GM18867 (cell line): ENCODE measurements around the gene MPRIP.
"Not testable (repeated sequence)": the region's sequence is repeated elsewhere in the genome, so short reads cannot be mapped to it uniquely, and the experiment has no call there.

Experiments
- ATAC-seq: cut with Tn5 transposase; IDR thresholded peaks from one replicate; pipeline ENCODE4 v1.9.1; 2021; ENCODE audit warnings: mild to moderate bottlenecking, moderate library complexity; ENCODE audit not compliant: unreplicated experiment

The MPRIP gene

DNA sequence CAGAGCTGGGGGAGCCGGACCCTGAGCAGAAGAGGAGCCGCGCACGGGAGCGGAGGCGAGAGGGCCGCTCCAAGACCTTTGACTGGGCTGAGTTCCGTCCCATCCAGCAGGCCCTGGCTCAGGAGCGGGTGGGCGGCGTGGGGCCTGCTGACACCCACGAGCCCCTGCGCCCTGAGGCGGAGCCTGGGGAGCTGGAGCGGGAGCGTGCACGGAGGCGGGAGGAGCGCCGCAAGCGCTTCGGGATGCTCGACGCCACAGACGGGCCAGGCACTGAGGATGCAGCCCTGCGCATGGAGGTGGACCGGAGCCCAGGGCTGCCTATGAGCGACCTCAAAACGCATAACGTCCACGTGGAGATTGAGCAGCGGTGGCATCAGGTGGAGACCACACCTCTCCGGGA is 116.2 kb downstream of the MPRIP start:
- ATAC-seq: not testable (repeated sequence)

DNA sequence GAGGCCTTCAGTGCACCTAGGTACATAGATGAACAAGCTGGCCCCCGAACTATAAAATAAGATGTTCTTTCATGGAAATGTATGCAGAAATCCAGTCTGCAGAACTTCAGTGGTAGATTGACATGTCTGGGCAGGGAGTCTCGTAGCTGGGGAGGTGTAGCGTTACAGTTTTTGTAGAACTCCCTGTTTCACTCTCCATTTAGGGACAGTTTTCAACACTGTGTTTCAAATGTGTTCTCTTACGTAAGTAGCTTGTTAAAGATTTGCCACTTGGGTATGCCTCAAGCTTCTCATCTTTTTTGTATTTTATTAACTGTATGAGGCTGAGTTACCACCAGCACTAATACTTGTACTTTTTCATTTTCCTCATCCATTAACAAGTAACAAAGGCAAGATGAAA is 117.3 kb downstream of the MPRIP start:
- no peak for ATAC-seq

DNA sequence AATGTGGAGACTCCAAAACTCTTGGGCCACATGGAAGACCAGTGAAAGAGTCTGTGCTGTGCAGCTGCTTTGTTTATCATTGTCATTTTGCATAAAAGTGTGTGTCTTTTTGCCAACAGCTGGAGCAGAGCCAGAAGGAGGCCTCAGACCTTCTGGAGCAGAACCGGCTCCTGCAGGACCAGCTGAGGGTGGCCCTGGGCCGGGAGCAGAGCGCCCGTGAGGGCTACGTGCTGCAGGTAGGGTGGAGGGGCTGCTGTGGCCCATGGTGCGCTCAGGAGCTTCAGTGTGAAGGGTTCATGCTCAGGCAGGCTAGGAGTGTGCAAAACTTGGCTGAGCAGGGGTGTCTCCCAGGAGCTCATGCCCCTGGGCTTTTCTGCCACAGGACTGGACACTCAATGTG is 118.9 kb downstream of the MPRIP start:
- ATAC-seq: no peak

DNA sequence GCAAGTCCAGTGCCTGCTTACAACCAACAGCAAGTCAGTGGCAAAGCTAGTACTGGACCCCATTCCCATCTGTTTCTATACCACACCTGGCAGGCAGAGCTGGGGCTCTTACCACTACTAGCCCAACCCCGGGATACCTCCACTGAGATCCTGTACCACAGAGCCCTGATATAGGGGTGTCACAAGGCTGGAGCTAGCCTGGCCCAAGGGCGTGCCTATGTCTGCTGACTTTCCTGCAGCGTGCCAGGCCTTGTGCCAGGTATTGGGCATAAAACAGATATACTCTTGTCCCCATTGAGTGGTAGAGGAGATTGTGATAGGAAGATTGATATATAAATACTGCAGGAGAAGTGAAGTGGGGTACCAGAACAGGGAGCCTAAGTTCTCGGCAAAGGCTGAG is 119.5 kb downstream of the MPRIP start:
- ATAC-seq: no peak

DNA sequence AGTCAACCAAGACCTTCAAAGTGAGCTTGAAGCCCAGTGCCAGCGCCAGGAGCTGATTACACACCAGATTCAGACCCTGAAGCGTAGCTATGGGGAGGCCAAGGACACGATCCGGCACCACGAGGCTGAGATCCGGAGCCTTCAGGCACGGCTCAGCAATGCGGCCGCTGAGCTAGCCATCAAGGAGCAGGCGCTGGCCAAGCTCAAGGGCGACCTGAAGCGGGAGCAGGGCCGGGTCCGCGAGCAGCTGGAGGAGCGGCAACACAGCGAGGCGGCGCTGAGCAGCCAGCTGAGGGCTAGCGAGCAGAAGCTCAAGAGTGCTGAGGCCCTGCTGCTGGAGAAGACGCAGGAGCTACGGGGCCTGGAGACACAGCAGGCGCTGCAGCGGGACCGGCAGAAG is 121.9 kb downstream of the MPRIP start:
- no peak for ATAC-seq

DNA sequence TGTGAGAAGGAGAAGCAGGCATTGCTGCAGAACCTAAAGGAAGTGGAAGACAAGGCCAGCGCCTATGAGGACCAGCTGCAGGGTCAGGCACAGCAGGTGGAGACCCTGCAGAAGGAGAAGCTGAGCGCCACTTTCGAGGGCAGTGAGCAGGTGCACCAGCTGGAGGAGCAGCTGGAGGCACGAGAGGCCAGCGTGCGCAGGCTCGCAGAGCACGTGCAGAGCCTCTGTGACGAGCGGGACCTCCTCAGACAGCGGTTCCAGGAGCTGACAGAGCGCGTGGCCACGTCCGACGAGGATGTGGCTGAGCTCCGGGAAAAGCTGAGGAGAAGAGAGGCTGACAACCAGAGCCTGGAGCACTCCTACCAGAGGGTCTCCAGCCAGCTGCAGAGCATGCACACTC is 122.4 kb downstream of the MPRIP start:
- ATAC-seq: no peak

DNA sequence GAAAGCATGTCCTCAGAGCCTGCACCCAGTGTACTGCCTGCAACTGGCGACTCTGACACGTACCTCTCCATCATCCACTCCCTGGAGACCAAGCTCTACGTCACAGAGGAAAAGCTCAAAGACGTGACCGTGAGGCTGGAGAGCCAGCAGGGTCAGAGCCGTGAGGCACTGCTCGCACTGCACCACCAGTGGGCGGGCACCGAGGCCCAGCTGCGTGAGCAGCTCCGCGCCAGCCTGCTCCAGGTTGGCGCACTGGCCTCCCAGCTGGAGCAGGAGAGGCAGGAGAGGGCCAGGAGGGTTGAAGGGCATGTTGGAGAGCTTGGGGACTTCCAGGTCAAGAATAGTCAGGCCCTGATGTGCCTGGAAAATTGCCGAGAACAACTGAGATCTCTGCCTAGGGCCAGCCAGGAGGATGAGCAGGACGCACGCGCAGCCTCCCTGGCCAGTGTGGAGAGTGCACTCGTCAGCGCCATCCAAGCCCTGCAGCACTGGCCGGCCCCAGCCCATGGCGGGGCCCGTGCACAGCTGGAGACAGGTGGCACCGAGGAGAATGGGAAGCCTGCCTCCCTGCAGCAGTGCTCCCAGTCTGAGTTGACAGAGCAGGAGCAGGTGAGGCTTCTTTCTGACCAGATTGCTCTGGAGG is 123.5 kb downstream of the MPRIP start:
- ATAC-seq: no peak

DNA sequence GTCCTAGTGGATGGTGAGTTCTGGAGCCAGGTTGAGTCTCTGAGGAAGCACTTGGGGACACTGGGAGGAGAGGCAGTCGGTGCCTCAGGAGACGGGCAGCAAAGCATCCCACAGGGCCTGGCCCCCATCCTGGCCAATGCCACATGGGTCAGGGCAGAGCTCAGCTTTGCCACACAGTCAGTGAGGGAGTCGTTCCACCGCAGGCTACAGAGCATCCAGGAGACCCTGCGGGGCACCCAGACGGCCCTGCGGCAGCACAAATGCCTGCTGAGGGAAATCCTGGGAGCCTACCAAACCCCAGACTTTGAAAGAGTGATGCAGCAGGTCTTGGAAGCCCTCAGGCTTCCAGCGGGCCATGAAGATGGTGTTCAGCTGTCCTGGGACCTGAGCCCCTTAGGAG is 124.2 kb downstream of the MPRIP start:
- no peak for ATAC-seq

DNA sequence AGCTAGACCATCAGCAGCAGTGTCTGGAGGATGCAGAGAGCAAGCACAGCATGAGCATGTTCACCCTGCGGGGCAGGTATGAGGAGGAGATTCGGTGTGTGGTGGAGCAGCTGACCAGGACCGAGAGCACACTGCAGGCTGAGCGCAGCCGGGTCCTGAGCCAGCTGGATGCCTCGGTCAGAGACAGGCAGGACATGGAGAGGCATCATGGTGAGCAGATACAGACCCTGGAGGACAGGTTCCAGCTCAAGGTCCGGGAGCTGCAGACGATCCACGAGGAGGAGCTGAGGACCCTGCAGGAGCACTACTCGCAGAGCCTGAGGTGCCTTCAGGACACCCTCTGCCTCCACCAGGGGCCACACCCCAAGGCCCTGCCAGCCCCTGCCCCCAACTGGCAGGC is 125.1 kb downstream of the MPRIP start:
- ATAC-seq: no peak

DNA sequence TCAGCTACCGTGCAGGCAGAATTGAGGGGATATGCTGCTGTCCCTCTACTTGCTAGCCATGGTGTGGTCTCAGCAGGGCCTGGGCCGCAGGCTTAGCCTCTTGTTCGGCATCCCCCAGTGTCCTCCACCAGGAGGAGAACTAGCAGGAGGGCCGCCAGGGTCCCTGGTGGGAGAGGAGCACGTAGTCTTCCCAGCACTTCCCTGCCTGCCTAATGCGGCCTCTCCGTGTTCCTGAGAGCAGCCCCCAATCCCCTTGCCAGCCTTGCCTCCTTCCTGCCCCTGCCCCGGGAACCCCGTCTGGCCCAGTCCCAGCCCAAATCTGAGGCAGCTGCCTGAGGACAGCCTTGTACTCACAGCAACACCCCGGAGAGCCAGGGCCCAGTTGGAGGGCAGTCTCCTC is 125.7 kb downstream of the MPRIP start:
- no peak for ATAC-seq

DNA sequence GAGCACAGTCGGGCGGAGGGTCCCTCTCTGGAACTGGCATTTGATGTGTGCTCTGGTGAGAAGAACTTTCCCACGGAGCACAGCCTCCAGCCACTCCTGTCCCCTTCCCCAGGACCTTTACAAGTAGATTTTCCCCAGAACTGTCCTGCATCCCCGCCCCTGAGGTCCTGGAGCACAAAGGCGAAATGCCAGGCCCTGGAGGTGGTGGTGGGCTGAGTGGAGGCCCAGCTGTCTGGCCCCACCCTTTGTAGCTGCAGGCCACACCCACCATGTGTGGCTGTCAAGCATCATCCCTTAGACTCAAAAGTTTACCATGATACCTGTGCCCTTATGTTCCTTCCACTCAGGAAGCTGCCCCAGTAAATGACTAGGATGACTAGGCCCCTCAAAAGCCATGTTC is 126.1 kb downstream of the MPRIP start:
- no peak for ATAC-seq

DNA sequence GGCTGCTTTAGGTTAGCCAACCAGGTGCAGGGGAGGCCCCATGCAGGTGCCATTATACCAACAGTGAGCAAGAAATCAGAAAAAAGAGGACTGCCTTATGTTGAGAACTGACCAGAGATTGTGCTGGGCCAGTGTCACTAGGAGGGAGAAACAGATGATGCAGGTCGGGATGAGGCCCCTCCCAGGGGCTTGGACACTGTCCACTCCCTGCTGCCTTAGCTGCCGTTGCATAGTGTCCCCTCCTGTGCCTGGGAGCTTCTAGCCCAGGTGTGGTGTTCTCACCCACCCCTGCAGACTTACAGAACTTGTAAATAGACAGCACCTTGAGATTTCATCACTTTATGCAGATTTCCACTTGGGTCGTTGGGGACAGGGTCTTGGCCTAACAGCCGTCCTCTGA is 127.1 kb downstream of the MPRIP start:
- ATAC-seq: no peak

DNA sequence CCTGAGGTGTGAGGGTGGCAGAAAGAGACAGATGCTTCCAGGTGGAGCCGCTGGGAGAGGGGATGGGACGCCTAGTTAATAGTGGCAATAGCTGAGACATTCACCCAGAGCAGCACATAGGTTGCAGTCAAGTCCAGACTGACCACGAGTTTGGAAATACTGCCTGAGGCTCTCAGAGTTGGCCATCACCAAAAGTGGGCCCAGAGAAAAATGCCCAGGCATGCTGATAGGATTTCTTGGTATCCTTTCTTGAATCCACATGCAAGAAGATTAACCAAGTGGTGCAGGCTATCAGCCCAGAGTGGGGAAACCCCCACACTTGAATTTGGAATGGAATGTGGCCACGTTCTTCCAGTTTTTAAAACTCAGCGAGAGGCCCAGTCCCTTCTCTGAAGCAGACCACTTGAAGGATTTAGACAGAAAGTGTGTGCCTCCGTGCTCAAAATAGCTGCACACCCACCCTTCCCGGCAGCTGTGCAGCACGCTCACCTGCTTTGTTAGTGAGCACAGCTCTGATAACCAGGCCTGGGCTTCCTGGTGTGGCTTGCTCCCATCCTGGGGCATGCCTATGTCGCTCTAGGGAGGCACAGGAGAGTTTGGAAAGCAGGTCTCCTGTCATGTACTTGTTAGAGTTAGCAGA is 128.2 kb downstream of the MPRIP start:
- no peak for ATAC-seq

DNA sequence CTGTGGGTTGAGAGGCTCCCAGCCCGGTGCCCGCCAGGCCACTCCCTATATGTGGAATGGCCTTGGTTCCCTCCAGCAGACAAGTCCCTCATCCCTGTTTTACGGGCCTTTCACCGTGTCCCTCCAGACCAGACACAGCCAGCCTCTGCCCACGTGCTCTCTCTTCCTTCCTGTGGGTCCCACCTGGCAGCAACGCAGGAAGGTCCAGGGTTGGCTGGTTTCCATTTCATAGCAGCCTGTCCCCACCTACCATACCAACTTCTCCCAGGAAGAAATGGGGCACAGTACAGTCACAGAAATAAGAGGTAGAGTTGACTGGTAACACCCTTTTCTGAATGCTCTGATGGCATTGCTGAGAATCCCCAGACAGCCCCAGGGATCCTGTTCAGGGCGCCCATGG is 128.9 kb downstream of the MPRIP start:
- ATAC-seq: no peak

DNA sequence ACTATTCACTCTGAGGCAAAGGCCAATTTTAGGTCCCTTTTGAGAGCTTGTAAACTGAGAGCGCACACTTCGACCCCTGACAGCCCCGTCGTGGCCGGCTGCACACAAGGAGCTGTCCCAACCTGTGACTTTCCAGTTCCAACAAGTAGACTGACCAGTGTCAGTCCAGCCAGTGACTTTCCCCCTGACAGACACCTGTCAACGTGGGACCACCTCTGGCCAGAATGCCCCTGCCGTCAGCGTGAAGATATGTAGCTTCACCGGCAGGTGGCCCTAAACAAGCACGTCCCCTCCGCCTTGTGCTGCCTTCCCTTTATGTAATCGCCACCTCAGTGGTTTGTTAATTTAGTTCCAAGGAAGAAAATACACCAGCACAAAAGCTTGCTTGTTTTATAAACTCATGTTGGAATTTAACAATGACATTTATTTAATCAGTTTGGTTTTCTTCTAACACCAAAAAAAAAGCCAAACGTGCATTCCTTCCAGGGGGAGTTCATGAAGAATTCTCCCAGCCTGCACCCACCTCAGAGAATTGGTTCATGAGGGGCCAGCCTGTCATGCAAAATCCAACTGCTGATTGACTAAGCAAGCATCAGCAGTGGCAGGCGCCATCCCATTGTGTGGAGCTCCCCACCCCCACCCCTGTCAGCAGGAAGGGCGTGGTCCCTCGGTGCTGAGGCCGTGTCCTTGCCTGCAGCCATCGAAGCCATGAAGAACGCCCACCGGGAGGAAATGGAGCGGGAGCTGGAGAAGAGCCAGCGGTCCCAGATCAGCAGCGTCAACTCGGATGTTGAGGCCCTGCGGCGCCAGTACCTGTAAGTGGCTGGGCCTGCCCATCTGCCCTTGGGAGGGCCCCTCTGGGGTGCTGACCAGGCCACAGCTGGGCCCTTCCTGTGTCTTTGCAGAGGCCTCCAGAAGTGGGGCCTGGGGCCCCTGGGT is 130.0 kb downstream of the MPRIP start:
- no peak for ATAC-seq

DNA sequence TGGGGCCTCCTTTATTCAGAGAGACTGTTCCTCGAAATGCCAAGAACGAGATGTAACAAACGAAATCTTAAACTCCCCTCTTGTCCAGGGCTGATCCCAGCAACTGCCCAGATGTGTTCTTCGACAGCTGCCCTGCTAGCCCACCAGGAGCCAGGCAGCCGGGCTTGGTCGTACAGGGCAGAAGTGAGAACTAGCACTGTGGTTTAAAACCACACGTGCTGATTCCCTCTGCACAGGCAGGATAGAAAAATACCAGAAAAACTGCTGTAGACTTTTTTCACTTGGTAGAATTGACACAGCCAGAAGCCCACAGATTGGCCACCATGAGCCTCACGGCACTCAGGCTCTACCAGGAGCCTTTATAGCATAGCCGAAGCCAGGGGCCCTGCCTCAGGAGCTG is 130.7 kb downstream of the MPRIP start:
- ATAC-seq: no peak

DNA sequence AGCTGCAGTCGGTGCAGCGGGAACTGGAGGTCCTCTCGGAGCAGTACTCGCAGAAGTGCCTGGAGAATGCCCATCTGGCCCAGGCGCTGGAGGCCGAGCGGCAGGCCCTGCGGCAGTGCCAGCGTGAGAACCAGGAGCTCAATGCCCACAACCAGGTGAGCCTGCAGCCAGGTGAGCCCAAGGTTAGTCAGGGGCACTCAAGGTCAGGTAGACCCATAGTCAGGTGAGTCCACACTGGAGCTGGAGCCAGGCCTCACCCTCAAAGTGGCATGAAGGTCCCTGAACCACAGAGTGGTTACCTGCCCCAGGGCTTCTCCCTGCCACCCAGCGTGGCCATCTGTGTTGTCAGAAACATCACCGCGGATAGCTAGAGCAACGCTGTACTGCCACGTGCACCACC is 131.7 kb downstream of the MPRIP start:
- no peak for ATAC-seq

DNA sequence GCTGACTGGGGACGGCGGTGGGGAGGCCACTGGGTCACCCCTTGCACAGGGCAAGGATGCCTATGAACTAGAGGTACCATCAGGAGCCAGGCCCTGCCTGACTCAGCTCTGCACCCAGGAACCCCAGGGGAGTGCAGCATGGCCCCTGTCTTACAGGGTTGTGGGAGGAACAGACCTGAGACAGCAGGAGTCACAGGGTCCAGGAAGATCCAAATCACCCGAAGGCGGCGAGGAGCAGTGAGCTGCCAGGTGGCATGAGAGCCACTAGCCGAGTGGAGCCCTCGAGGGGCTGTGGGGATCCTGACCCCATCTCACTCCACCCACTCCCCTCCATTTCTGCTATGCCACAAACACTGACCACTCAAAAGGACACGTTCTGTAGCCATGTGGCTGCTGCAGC is 133.1 kb downstream of the MPRIP start:
- no peak for ATAC-seq

DNA sequence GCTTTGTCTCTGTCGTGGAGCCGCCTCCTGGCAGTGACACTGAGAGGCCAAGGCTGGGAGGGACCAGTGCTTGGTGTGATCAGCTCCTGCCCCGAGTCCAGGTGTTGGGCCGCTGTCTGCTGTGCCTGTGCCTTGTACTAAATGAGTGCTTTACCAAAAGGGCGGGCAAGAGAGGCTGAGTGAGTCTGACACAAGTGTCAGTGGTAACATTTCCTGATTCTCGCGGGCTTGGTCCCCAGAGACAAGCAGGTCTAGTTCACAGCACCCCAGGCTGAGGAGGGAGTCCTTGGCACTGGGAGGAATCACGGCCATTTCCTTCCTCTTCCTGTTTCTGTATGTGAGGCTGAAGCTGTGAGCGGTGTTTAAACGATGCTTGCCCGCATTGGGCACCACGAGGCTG is 133.7 kb downstream of the MPRIP start:
- no peak for ATAC-seq

DNA sequence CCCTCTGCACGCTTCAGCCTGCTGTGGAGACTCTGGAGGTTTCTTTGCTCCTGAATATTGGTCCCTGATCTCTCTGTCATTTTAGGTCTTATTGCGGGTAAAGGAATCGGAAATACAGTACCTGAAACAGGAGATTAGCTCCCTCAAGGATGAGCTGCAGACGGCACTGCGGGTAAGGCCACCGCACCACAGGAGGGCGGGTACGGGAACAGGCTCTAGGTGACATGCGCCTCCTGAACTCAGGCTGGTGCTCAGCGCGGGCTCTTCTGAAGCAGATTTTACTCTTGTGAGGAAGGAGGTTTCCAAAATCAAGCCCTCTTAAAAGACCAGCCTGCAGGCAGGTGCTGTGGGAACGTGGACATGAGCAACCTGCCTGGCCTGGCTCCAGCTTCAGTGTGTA is 134.1 kb downstream of the MPRIP start:
- no peak for ATAC-seq

DNA sequence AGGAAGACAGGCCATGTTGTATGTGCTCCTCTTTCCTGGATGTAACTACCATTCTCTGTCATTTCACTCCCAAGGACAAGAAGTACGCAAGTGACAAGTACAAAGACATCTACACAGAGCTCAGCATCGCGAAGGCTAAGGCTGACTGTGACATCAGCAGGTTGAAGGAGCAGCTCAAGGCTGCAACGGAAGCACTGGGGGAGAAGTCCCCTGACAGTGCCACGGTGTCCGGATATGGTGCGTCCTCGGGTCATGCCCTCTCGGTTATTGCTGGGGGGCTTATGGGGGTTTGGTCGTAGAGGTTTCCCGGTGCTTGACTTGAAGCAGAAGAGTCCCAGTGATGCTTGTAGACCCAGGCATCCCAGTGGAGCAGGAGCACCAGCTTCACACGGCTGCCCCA is 134.9 kb downstream of the MPRIP start:
- ATAC-seq: no peak

DNA sequence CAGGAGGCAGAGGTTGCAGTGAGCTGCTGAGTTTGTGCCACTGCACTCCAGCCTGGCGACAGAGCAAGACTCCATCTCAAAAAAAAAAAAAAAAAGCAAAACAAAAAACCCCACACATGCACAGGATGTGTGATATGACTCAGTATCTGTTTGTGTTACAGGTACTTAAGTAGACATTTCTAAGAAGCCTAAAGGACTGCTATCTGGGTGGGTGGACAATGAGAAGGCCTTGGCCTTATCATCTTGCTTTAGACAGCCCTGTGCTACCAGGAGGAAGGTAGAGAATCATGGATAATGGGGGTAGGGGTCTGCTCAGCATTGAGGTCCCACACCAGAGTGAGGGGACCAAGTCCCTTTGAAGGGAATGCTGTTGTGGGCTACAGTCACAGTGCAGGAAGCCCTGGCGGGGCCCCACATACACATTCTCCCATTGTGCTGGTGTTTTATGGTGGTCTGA is 137.1 kb downstream of the MPRIP start:
- ATAC-seq: no peak
